Measurements from ENCODE around the gene UTP20.

Gene UTP20

GRCh38 chr12:101238306-101238705, 41.6 kb upstream of the UTP20 start:
- TF ChIP-seq CTCF (conservative IDR thresholded peaks at IDR 0.05; ENCODE audit: low read depth, low read length) = no peak

DNA sequence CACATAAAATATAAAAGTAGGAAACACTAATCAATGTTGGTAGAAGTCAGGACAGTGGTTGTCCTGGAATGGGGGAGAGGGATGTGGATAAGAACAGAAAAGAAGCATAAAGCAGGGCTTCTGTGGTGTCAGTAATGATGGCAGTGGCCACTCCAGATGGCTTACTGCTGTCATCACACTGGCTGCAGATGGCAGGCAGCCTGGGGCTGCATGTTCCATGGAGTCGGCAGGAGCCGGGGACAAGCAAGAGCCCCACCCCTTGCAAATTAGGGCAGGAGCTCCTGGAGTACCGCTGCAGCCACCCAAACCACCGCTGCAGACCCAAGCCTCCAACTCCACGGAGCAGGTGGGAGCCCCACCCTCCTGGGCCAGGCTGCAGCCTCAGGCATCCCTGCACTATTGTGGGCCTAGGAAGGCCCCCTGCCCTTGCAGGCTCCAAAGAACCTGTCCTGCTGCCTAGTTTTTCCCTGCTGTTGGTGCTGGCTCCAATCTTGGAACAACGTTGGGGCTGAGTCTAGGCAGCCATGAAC, 41.0 kb upstream of the UTP20 start:
- no peak overlapping the region for H3K4me3 ChIP-seq (IDR thresholded peaks at IDR 0.05; ENCODE audit: insufficient read depth, low read depth, low read length)
- no peak for TF ChIP-seq CTCF (conservative IDR thresholded peaks at IDR 0.05; ENCODE audit: low read depth, low read length)
- no peaks in the 10 kb centered on the region for H4K20me1 ChIP-seq (ENCODE audit: insufficient read depth)
- no peaks in the 10 kb centered on the region for H3K79me2 ChIP-seq (ENCODE audit: insufficient read depth, low read depth)
- H3K4me1 ChIP-seq (ENCODE audit: low read depth, poor library complexity, severe bottlenecking) = no peaks in the 10 kb centered on the region
- no peak overlapping the region for H3K9ac ChIP-seq
- H3K27ac ChIP-seq = no peak overlapping the region
- no peak overlapping the region for H3K4me2 ChIP-seq
- H3K27me3 ChIP-seq (ENCODE audit: insufficient read depth, low read depth) = no peaks in the 10 kb centered on the region
- no peaks in the 10 kb centered on the region for H3K36me3 ChIP-seq (ENCODE audit: insufficient read depth)
- H2AFZ ChIP-seq (ENCODE audit: low read depth) = no peak overlapping the region

More at GRCh38 chr12:101238306-101238705, 41.6 kb upstream of the UTP20 start:
- Histone ChIP-seq H3K79me2 (ENCODE audit: insufficient read depth, low read depth) (no peaks in the 10 kb centered on the region), H2AFZ (ENCODE audit: low read depth) (no peak overlapping the region), H3K4me2 (no peak overlapping the region), H4K20me1 (ENCODE audit: insufficient read depth) (no peaks in the 10 kb centered on the region), H3K4me1 (ENCODE audit: low read depth, poor library complexity, severe bottlenecking) (no peaks in the 10 kb centered on the region), H3K36me3 (ENCODE audit: insufficient read depth) (no peaks in the 10 kb centered on the region), H3K27ac (no peak overlapping the region), H3K4me3 (IDR thresholded peaks at IDR 0.05; ENCODE audit: insufficient read depth, low read depth, low read length) (no peak overlapping the region), H3K9ac (no peak overlapping the region), H3K27me3 (ENCODE audit: insufficient read depth, low read depth) (no peaks in the 10 kb centered on the region)

DNA sequence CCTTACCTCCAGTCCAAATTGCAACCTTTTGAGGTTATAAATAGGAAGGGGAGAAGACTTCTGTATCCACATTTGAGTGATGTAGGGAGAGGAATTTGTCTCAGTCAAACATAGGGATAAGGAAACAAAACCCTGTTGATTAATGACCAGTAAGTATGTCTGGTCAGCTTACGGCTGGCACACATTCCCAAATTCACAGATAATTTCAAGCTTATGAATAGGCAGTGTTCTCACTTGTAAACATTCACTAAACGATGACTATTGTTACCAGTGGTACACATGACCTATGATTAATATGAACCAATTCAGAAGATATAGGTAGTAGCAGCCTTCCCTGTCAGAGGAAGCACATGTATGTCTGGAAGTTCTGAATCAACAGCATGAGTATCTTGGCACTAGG, 36.8 kb upstream of the UTP20 start:
- no peak overlapping the region for H3K9ac ChIP-seq
- H2AFZ ChIP-seq (ENCODE audit: low read depth) = no peak overlapping the region
- H3K4me3 ChIP-seq (IDR thresholded peaks at IDR 0.05; ENCODE audit: insufficient read depth, low read depth, low read length) = no peak overlapping the region
- no peaks in the 10 kb centered on the region for H4K20me1 ChIP-seq (ENCODE audit: insufficient read depth)
- no peak overlapping the region for H3K27ac ChIP-seq
- no peaks in the 10 kb centered on the region for H3K27me3 ChIP-seq (ENCODE audit: insufficient read depth, low read depth)
- no peaks in the 10 kb centered on the region for H3K79me2 ChIP-seq (ENCODE audit: insufficient read depth, low read depth)
- H3K4me2 ChIP-seq = no peak overlapping the region
- no peaks in the 10 kb centered on the region for H3K36me3 ChIP-seq (ENCODE audit: insufficient read depth)
- no peak for TF ChIP-seq CTCF (conservative IDR thresholded peaks at IDR 0.05; ENCODE audit: low read depth, low read length)
- H3K4me1 ChIP-seq (ENCODE audit: low read depth, poor library complexity, severe bottlenecking) = no peaks in the 10 kb centered on the region

GRCh38 chr12:101243616-101244015, 36.3 kb upstream of the UTP20 start:
- Histone ChIP-seq H4K20me1 (ENCODE audit: insufficient read depth) (no peaks in the 10 kb centered on the region), H3K79me2 (ENCODE audit: insufficient read depth, low read depth) (no peaks in the 10 kb centered on the region), H3K4me1 (ENCODE audit: low read depth, poor library complexity, severe bottlenecking) (no peaks in the 10 kb centered on the region), H3K4me3 (IDR thresholded peaks at IDR 0.05; ENCODE audit: insufficient read depth, low read depth, low read length) (no peak overlapping the region), H2AFZ (ENCODE audit: low read depth) (no peak overlapping the region), H3K36me3 (ENCODE audit: insufficient read depth) (no peaks in the 10 kb centered on the region), H3K27ac (no peak overlapping the region), H3K9ac (no peak overlapping the region), H3K27me3 (ENCODE audit: insufficient read depth, low read depth) (no peaks in the 10 kb centered on the region), H3K4me2 (no peak overlapping the region)
- no peak for TF ChIP-seq CTCF (conservative IDR thresholded peaks at IDR 0.05; ENCODE audit: low read depth, low read length)

Measured in KMS-11 (cell line).